Neutrophil (primary cell): ENCODE results near the gene BICD1.

Experiments used
- H3K27ac ChIP-seq: fragments of 200-600 bp; sonication (generic); 2 replicates; pipeline ENCODE4 v1.5.1; 2016; ENCODE audit warnings: mild to moderate bottlenecking, moderate library complexity
- H3K27me3 ChIP-seq: fragments of 200-600 bp; sonication (generic); 2 replicates; pipeline ENCODE4 v1.6.0; 2016; ENCODE audit warnings: mild to moderate bottlenecking
- H3K36me3 ChIP-seq: fragments of 200-600 bp; sonication (generic); 2 replicates; pipeline ENCODE4 v1.5.1; 2017
- H3K4me1 ChIP-seq, 2 experiments: fragments of 200-600 bp in 1 of 2; sonication (generic) in 1 of 2; 1 replicate in 1 of 2; 2 replicates in 1 of 2; pipeline versions ENCODE4 v1.5.1 to v1.6.1; 2013 to 2016; ENCODE audit warnings: low read depth in 1 of 2, low read length in 1 of 2, mild to moderate bottlenecking in 1 of 2, moderate library complexity in 1 of 2; ENCODE audit not compliant: control insufficient read depth in 1 of 2, insufficient read depth in 1 of 2
- H3K4me3 ChIP-seq, 2 experiments: fragments of 200-600 bp in 1 of 2; sonication (generic) in 1 of 2; 1 replicate in 1 of 2; 2 replicates in 1 of 2; pipeline ENCODE4 v1.5.1; 2013 to 2016; ENCODE audit warnings: low read depth in 1 of 2, low read length in 1 of 2, mild to moderate bottlenecking in 1 of 2, moderate library complexity in 1 of 2
- H3K9me3 ChIP-seq: fragments of 200-600 bp; sonication (generic); 2 replicates; pipeline ENCODE4 v1.5.1; 2016
- TF ChIP-seq, protein P1 (sequence below): fragments of 200-600 bp; sonication (generic); IDR thresholded peaks from 2 replicates; pipeline ENCODE4 v1.5.1; 2016; ENCODE audit warnings: antibody characterized with exemption

The BICD1 gene

DNA sequence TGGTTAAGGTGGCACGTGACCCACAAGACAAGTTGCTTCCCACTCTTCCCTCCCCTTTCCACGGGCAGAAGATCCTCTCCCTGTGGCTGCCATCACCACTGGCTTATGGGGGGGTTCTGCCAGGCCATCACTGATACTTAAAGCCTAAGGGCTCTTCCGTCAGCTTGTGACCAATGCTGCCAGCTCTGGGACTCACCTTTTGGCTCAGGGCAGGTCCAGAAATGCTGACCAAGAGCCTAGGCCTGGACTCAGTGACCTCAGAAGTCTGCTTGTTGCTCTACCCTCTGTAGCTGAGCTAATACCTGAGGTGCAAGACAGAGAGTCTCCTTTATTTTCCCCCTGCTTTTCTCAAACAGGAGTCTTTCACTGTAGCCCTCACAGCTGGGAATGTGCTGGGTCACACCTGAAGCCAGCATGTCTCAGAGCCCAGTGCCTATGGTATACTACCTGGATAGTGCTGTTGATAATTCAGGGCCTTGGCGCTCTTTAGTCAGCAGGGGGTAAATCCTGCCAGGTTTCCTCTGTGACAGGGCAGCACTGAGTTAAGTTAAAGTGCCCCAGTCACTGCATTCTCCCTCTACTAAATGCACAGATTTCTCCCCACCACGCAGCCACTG, 312.4 kb downstream of the BICD1 start:
- TF ChIP-seq, protein P1, sequence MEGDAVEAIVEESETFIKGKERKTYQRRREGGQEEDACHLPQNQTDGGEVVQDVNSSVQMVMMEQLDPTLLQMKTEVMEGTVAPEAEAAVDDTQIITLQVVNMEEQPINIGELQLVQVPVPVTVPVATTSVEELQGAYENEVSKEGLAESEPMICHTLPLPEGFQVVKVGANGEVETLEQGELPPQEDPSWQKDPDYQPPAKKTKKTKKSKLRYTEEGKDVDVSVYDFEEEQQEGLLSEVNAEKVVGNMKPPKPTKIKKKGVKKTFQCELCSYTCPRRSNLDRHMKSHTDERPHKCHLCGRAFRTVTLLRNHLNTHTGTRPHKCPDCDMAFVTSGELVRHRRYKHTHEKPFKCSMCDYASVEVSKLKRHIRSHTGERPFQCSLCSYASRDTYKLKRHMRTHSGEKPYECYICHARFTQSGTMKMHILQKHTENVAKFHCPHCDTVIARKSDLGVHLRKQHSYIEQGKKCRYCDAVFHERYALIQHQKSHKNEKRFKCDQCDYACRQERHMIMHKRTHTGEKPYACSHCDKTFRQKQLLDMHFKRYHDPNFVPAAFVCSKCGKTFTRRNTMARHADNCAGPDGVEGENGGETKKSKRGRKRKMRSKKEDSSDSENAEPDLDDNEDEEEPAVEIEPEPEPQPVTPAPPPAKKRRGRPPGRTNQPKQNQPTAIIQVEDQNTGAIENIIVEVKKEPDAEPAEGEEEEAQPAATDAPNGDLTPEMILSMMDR, result no peak
- Histone ChIP-seq H3K27me3 (no peaks in the 10 kb centered on the region), H3K4me3 (no peak overlapping the region), H3K36me3 (no peaks in the 10 kb centered on the region), H3K4me1 (no peaks in the 10 kb centered on the region), H3K27ac (no peak overlapping the region), H3K9me3 (no peaks in the 10 kb centered on the region)

DNA sequence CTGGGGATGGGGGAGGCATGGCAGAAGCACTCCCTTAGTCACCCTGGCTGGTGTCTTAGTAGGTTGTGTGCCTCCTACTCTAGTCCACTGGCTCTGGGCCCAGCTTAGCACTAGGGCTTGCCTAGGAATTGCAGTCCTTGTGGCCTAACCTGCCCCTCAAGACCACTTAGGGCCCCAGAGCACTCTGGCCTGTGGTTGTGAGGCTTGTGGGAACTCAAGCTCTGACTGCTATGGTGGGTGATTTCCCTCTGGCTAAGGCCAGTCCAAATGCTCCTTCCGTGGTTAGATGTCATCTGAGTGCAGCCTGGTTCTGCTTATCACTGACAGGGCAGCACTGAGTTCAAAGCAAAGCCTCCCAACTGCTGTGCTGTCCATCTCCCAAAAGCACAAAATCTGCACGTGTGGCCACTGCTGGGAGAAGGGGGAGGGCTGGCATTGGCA, 312.9 kb downstream of the BICD1 start:
- no peaks in the 10 kb centered on the region for H3K36me3 ChIP-seq
- no peaks in the 10 kb centered on the region for H3K4me1 ChIP-seq
- no peak overlapping the region for H3K4me3 ChIP-seq
- no peaks in the 10 kb centered on the region for H3K27me3 ChIP-seq
- no peaks in the 10 kb centered on the region for H3K9me3 ChIP-seq
- TF ChIP-seq, protein P1, result no peak
- H3K27ac ChIP-seq, result no peak overlapping the region

DNA sequence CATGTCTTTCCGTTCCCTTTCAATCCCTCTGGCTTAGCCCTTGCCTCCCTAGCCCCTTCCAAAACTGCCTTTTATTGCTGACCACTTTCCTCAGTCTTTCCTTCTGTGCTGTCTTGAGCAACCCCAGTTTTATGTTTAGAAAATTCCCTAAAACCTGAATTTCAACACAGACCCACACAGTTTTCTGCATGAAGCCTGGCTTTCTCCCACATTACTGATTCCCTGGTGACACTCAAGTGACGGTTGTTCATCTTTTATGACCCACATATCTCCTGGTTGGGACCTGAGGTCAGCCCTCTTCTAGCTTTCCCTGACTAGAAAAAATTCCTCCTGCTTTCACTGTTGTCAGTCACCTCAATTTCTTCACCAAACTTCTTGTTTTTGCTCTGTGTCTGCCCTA, 313.7 kb downstream of the BICD1 start:
- Histone ChIP-seq H3K9me3 (no peaks in the 10 kb centered on the region), H3K4me1 (no peaks in the 10 kb centered on the region), H3K27ac (no peak overlapping the region), H3K36me3 (no peaks in the 10 kb centered on the region), H3K27me3 (no peaks in the 10 kb centered on the region), H3K4me3 (no peak overlapping the region)
- TF ChIP-seq, protein P1, result no peak

DNA sequence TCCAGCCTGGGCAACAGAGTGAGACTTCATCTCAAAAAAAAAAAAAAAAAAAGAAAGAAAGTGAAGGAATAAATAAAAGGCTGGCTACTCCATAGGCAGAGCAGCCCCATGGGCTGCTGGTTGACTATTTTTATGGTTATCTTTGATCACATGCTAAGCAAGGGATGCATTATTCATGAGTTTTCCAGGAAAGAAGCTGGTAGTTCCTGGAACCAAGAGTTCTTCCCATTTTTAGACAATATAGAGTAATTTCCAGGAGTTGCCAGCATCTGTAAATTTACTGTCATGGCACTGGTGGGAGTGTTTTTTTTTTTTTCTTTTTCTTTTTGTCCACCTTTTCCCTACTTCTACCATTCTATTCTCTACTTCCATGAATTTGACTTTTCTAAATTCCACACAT, 316.9 kb downstream of the BICD1 start:
- Histone ChIP-seq H3K4me1 (no peaks in the 10 kb centered on the region), H3K9me3 (no peaks in the 10 kb centered on the region), H3K4me3 (no peak overlapping the region), H3K27me3 (no peaks in the 10 kb centered on the region), H3K36me3 (no peaks in the 10 kb centered on the region), H3K27ac (no peak overlapping the region)
- TF ChIP-seq, protein P1, result no peak

DNA sequence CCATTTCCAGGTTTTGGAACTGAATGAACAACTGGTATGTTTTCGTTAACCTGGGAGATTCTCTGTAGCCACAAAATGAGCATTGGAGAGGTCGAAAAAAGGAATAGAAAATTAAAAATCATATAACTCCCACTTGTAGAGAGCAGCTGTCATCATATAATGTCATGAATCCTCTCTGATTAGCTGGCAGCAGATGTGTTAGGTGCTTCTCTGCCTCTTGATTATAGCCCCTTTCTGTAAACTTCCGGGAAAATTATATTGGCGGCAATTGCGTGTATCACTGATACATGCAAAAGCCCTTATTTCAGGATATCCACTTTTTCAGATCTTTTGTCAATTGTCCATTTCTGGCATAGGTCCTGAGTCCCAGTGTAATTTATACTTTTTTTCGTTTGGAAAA, 324.4 kb downstream of the BICD1 start:
- H3K4me3 ChIP-seq, result no peak overlapping the region
- no peak overlapping the region for H3K27ac ChIP-seq
- no peaks in the 10 kb centered on the region for H3K27me3 ChIP-seq
- no peaks in the 10 kb centered on the region for H3K4me1 ChIP-seq
- no peaks in the 10 kb centered on the region for H3K9me3 ChIP-seq
- TF ChIP-seq, protein P1, result no peak
- H3K36me3 ChIP-seq, result no peaks in the 10 kb centered on the region
